ENCODE measurements around the gene IPO9.

The IPO9 gene

GRCh38 chr1:201828820-201829774, at the start of gene IPO9:
IPO9 (plus strand) TSS chr1:201829157; CDS start chr1:201829210, 53 bp downstream.
- FAIRE-seq: no peak

- no peak for FAIRE-seq
Measured at GRCh38 chr1:201779351-201779880, 49.5 kb upstream of the IPO9 start.

GRCh38 chr1:201780952-201781351, 48.0 kb upstream of the IPO9 start:
- FAIRE-seq: no peak

- no peak for FAIRE-seq
Measured at GRCh38 chr1:201781437-201781836, 47.5 kb upstream of the IPO9 start.

GRCh38 chr1:201782353-201782752, 46.6 kb upstream of the IPO9 start:
- FAIRE-seq: no peak

- FAIRE-seq: no peak
Measured at GRCh38 chr1:201783058-201783457, 45.9 kb upstream of the IPO9 start.

GRCh38 chr1:201783572-201783971, 45.4 kb upstream of the IPO9 start:
- no peak for FAIRE-seq

GRCh38 chr1:201785291-201785690, 43.7 kb upstream of the IPO9 start:
- FAIRE-seq: no peak

GRCh38 chr1:201786824-201787223, 42.1 kb upstream of the IPO9 start:
- FAIRE-seq: no peak

GRCh38 chr1:201788296-201788695, 40.7 kb upstream of the IPO9 start:
- FAIRE-seq: no peak

GRCh38 chr1:201789245-201789644, 39.7 kb upstream of the IPO9 start:
- FAIRE-seq: no peak

- no peak for FAIRE-seq
Measured at GRCh38 chr1:201790261-201790660, 38.7 kb upstream of the IPO9 start.

- FAIRE-seq: no peak
Measured at GRCh38 chr1:201791051-201791778, 37.7 kb upstream of the IPO9 start.

GRCh38 chr1:201791779-201792173, 37.2 kb upstream of the IPO9 start:
- no peak for FAIRE-seq

GRCh38 chr1:201792534-201793305, 36.2 kb upstream of the IPO9 start:
- peak; percentile 17 for FAIRE-seq

- FAIRE-seq: no peak
Measured at GRCh38 chr1:201793306-201793925, 35.5 kb upstream of the IPO9 start.

GRCh38 chr1:201795066-201795465, 33.9 kb upstream of the IPO9 start:
- no peak for FAIRE-seq

- FAIRE-seq: no peak
Measured at GRCh38 chr1:201800246-201800645, 28.7 kb upstream of the IPO9 start.

GRCh38 chr1:201806801-201807200, 22.2 kb upstream of the IPO9 start:
- FAIRE-seq: no peak

- FAIRE-seq: no peak
Measured at GRCh38 chr1:201807958-201808632, 20.9 kb upstream of the IPO9 start.

GRCh38 chr1:201808633-201808990, 20.3 kb upstream of the IPO9 start:
- no peak for FAIRE-seq

- FAIRE-seq: no peak
Measured at GRCh38 chr1:201809876-201810275, 19.1 kb upstream of the IPO9 start.

Data from islet of Langerhans (tissue), 1 donor.